Astrocyte (in vitro differentiated cells and primary cell): ENCODE results near the gene EPO. TPM values are rescaled to one million over a fixed set of nuclear protein-coding genes. Genes with fewer than 3 reads are reported as not detected.

Experiments used
- DNase-seq: peaks from one replicate; pipeline ENCODE4 v3.0.0-alpha.2; 2010; ENCODE audit warnings: low read depth
- FAIRE-seq: peaks from 2 replicates; lab custom pipeline; 2011; peaks lifted over from hg19 to GRCh38; lab: Jason Lieb, UNC
- H2AFZ ChIP-seq: 2 replicates; pipeline ENCODE4 v1.6.0; 2012; ENCODE audit warnings: low read depth, low read length, inconsistent platforms
- H3K27ac ChIP-seq: 2 replicates; pipeline ENCODE4 v1.5.1; 2011; ENCODE audit warnings: low read depth, low read length, inconsistent platforms
- H3K27me3 ChIP-seq: 2 replicates; pipeline ENCODE4 v1.6.0; 2011; ENCODE audit warnings: low read length, inconsistent platforms; ENCODE audit not compliant: insufficient read depth
- H3K36me3 ChIP-seq: 2 replicates; pipeline ENCODE4 v1.5.1; 2011; ENCODE audit warnings: low read length, inconsistent platforms; ENCODE audit not compliant: insufficient read depth
- H3K4me1 ChIP-seq: 2 replicates; pipeline ENCODE4 v1.5.1; 2011; ENCODE audit warnings: low read length, inconsistent platforms; ENCODE audit not compliant: insufficient read depth
- H3K4me2 ChIP-seq: 2 replicates; pipeline ENCODE4 v1.6.0; 2012; ENCODE audit warnings: low read length, inconsistent platforms
- H3K4me3 ChIP-seq: 2 replicates; pipeline ENCODE4 v1.5.1; 2011; ENCODE audit warnings: low read depth, mild to moderate bottlenecking, low read length, inconsistent platforms; ENCODE audit not compliant: insufficient read depth
- H3K79me2 ChIP-seq: 2 replicates; pipeline ENCODE4 v1.6.0; 2012; ENCODE audit warnings: mild to moderate bottlenecking, low read length, inconsistent platforms; ENCODE audit not compliant: insufficient read depth
- H3K9ac ChIP-seq: 2 replicates; pipeline ENCODE4 v1.6.0; 2012; ENCODE audit warnings: mild to moderate bottlenecking, low read length, inconsistent platforms
- H3K9me3 ChIP-seq: 2 replicates; pipeline ENCODE4 v1.5.1; 2012; ENCODE audit warnings: low read depth, mild to moderate bottlenecking, low read length, inconsistent platforms; ENCODE audit not compliant: insufficient read depth
- H4K20me1 ChIP-seq: 2 replicates; pipeline ENCODE4 v1.6.0; 2012; ENCODE audit warnings: low read length, inconsistent platforms; ENCODE audit not compliant: insufficient read depth
- H3K27ac Mint-ChIP-seq: one replicate; pipeline ENCODE4 v1.8.0; 2021; ENCODE audit warnings: mild to moderate bottlenecking, mixed read lengths; ENCODE audit not compliant: unreplicated experiment
- H3K27me3 Mint-ChIP-seq: one replicate; pipeline ENCODE4 v1.8.0; 2021; ENCODE audit warnings: low read depth, mixed read lengths; ENCODE audit not compliant: unreplicated experiment
- H3K36me3 Mint-ChIP-seq: one replicate; pipeline ENCODE4 v1.8.0; 2021; ENCODE audit warnings: low read depth, mixed read lengths; ENCODE audit not compliant: unreplicated experiment
- H3K4me1 Mint-ChIP-seq: one replicate; pipeline ENCODE4 v1.8.0; 2021; ENCODE audit warnings: low read depth, mixed read lengths; ENCODE audit not compliant: unreplicated experiment
- H3K4me3 Mint-ChIP-seq: one replicate; pipeline ENCODE4 v1.8.0; 2021; ENCODE audit warnings: mild to moderate bottlenecking, moderate library complexity, mixed read lengths; ENCODE audit not compliant: unreplicated experiment
- H3K9me3 Mint-ChIP-seq: one replicate; pipeline ENCODE4 v1.8.0; 2021; ENCODE audit warnings: mild to moderate bottlenecking, mixed read lengths; ENCODE audit not compliant: unreplicated experiment
- CTCF ChIP-seq: IDR thresholded peaks from 2 replicates; pipeline ENCODE4 v1.5.1; 2011; ENCODE audit warnings: low read depth, mild to moderate bottlenecking, inconsistent platforms, low read length, moderate library complexity; ENCODE audit not compliant: insufficient read depth
- EZH2 ChIP-seq: IDR thresholded peaks from 2 replicates; pipeline ENCODE4 v1.6.1; 2012; ENCODE audit warnings: mild to moderate bottlenecking, low read length, inconsistent platforms; ENCODE audit not compliant: insufficient read depth
- total RNA-seq: library from RNA; stranded (reverse); gene quantifications from 2 replicates; pipeline ENCODE4 v1.2.1, GENCODE V29; 2021

Gene EPO
- total RNA-seq, 1 donor from 2014 or later = not detected

GRCh38 chr7:100675581-100676350 lies 44.5 kb upstream of the EPO start:
- peaks cover 6% of the 10 kb centered on the region for H3K27me3 Mint-ChIP-seq
- Histone ChIP-seq H3K9ac (peak overlapping the region; percentile 92), H3K36me3 (no peaks in the 10 kb centered on the region), H3K4me2 (peak overlapping the region; percentile 85), H3K27ac (peak overlapping the region; percentile 50), H3K27me3 (no peaks in the 10 kb centered on the region), H3K4me1 (peaks cover 5% of the 10 kb centered on the region), H3K9me3 (no peaks in the 10 kb centered on the region), H2AFZ (no peak overlapping the region), H3K79me2 (peaks cover 47% of the 10 kb centered on the region), H4K20me1 (peaks cover 49% of the 10 kb centered on the region), H3K4me3 (peak overlapping the region; percentile 83)
- TF ChIP-seq CTCF = no peak
- no peak for TF ChIP-seq EZH2
- H3K36me3 Mint-ChIP-seq = peaks cover 7% of the 10 kb centered on the region
- no peak overlapping the region for H3K27ac Mint-ChIP-seq
- DNase-seq (peak; percentile 51), FAIRE-seq (no peak)
- H3K9me3 Mint-ChIP-seq = no peaks in the 10 kb centered on the region
- H3K4me1 Mint-ChIP-seq = peaks cover 4% of the 10 kb centered on the region
- peak overlapping the region; percentile 85 for H3K4me3 Mint-ChIP-seq

GRCh38 chr7:100676501-100677306 lies 43.6 kb upstream of the EPO start:
- no peak for FAIRE-seq
- no peak for TF ChIP-seq CTCF
- no peak for TF ChIP-seq EZH2
- H3K27ac Mint-ChIP-seq = peak overlapping the region; percentile 83

More at GRCh38 chr7:100676501-100677306, 43.6 kb upstream of the EPO start:
- H3K4me3 Mint-ChIP-seq = peak overlapping the region; percentile 84
- Histone ChIP-seq H2AFZ (no peak overlapping the region), H3K9me3 (no peaks in the 10 kb centered on the region), H3K27me3 (no peaks in the 10 kb centered on the region), H3K4me1 (peaks cover 7% of the 10 kb centered on the region), H3K79me2 (peaks cover 47% of the 10 kb centered on the region), H3K4me3 (no peak overlapping the region), H4K20me1 (peaks cover 53% of the 10 kb centered on the region), H3K9ac (peak overlapping the region; percentile 92), H3K27ac (no peak overlapping the region), H3K4me2 (peak overlapping the region; percentile 85), H3K36me3 (no peaks in the 10 kb centered on the region)
- H3K4me1 Mint-ChIP-seq = peaks cover 4% of the 10 kb centered on the region
- no peaks in the 10 kb centered on the region for H3K9me3 Mint-ChIP-seq
- no peak for DNase-seq
- peaks cover 2% of the 10 kb centered on the region for H3K27me3 Mint-ChIP-seq
- peaks cover 7% of the 10 kb centered on the region for H3K36me3 Mint-ChIP-seq
